Activated CD4-positive, alpha-beta T cell treated with anti-CD3 and anti-CD28 coated beads for 36 hours (primary cell): ENCODE measurements around the gene ZNF442. TPM values are rescaled to one million over a fixed set of nuclear protein-coding genes. Genes with fewer than 3 reads are reported as not detected.
"Not testable (repeated sequence)": the region's sequence is repeated elsewhere in the genome, so short reads cannot be mapped to it uniquely, and the experiment has no call there.

ENCODE experiments used
- ATAC-seq: fragments of 200-7000 bp; cut with Tn5 transposase; one replicate; pipeline ENCODE4 v1.10.0; 2021; ENCODE audit warnings: mild to moderate bottlenecking, moderate library complexity
- CTCF ChIA-PET: fragments of 350-600 bp; sonication (Branson Sonifier 250); formaldehyde crosslinking; loops from one replicate; lab custom pipeline; 2021; ENCODE audit warnings: antibody characterized with exemption; lab: Charles Lee
- POLR2A ChIA-PET: fragments of 350-600 bp; sonication (Branson Sonifier 250); formaldehyde crosslinking; loops from one replicate; lab custom pipeline; 2021; ENCODE audit warnings: antibody characterized with exemption, inconsistent platforms; lab: Charles Lee
- DNase-seq: peaks from one replicate; pipeline ENCODE4 v3.0.0-alpha.2; 2020
- H3K27ac Mint-ChIP-seq: one replicate; pipeline ENCODE4 v1.8.0; 2021; ENCODE audit warnings: mixed read lengths
- H3K27me3 Mint-ChIP-seq: one replicate; pipeline ENCODE4 v1.8.0; 2021; ENCODE audit warnings: mixed read lengths
- H3K36me3 Mint-ChIP-seq: one replicate; pipeline ENCODE4 v1.8.0; 2021; ENCODE audit warnings: low read depth, mixed read lengths
- H3K4me1 Mint-ChIP-seq: one replicate; pipeline ENCODE4 v1.8.0; 2021; ENCODE audit warnings: mixed read lengths
- H3K4me3 Mint-ChIP-seq: one replicate; pipeline ENCODE4 v1.8.0; 2021; ENCODE audit warnings: mild to moderate bottlenecking, moderate library complexity, mixed read lengths
- H3K9me3 Mint-ChIP-seq: one replicate; pipeline ENCODE4 v1.8.0; 2021; ENCODE audit warnings: low read depth, mixed read lengths
- intact Hi-C, 2 experiments: fragments of 100-400 bp; cut with DNase I in 1 of 2; cut with micrococcal nuclease in 1 of 2; formaldehyde crosslinking; loops; one replicate each; pipeline versions ENCODE4 v1.14.2 to v1.15.1; 2022 to 2024; cut with DNase I, micrococcal nuclease
- total RNA-seq, 2 experiments: library from RNA; stranded (reverse); gene quantifications; one replicate each; pipeline ENCODE4 v1.2.3, GENCODE V29; 2021

Gene ZNF442
- total RNA-seq, 2 experiments from 2014 or later, result 1.1 to 1.7 TPM

- H3K36me3 Mint-ChIP-seq, result peaks cover 38% of the 10 kb centered on the region
- CTCF ChIA-PET, result no interaction called here
- intact Hi-C loops, result no loop called here
Observed at GRCh38 chr19:12325690-12326089, 39.8 kb downstream of the ZNF442 start.

DNA sequence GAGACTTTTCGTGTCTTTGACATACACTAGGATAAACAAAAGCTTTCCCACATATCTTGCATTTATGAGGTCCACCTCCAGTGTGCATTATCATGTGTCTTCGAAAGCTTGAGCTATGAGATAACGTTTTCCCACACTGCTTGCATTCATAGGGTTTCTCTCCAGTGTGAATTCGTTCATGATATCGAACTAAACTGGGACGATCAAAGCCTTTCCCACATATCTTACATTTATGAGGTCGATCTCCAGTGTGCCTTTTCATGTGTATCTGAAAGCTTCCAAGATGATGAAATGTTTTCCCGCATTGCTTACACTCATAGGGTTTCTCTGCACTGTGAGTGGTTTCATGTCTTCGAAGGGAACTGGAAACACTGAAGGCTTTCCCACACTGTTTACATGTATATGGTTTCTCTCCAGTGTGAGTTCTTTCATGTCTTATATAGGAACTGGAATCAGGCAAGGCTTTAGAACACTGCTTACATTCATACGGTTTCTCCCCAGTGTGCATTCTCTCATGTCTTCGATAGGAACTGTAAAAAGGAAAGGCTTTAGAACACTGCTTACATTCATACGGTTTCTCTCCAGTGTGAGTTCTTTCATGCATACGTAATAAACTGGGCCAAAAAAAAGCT is 46.6 kb downstream of the ZNF442 start:
- H3K27me3 Mint-ChIP-seq, result no peaks in the 10 kb centered on the region
- H3K4me1 Mint-ChIP-seq, result peaks cover 3% of the 10 kb centered on the region
- intact Hi-C loops, result no loop called here
- H3K4me3 Mint-ChIP-seq, result no peak overlapping the region
- H3K9me3 Mint-ChIP-seq, result peaks cover 26% of the 10 kb centered on the region
- DNase-seq (no peak), ATAC-seq (no peak)
- CTCF ChIA-PET, result no interaction called here
- POLR2A ChIA-PET, result no interaction called here
- H3K27ac Mint-ChIP-seq, result no peak overlapping the region
- peaks cover 64% of the 10 kb centered on the region for H3K36me3 Mint-ChIP-seq

More at GRCh38 chr19:12325690-12326089, 39.8 kb downstream of the ZNF442 start:
- DNase-seq, result no peak
- peak overlapping the region; percentile 12 for H3K27ac Mint-ChIP-seq
- POLR2A ChIA-PET, result no interaction called here
- peaks cover 2% of the 10 kb centered on the region for H3K9me3 Mint-ChIP-seq
- H3K4me1 Mint-ChIP-seq, result peaks cover 29% of the 10 kb centered on the region
- H3K4me3 Mint-ChIP-seq, result no peak overlapping the region
- ATAC-seq, result no peak
- no peaks in the 10 kb centered on the region for H3K27me3 Mint-ChIP-seq

DNA sequence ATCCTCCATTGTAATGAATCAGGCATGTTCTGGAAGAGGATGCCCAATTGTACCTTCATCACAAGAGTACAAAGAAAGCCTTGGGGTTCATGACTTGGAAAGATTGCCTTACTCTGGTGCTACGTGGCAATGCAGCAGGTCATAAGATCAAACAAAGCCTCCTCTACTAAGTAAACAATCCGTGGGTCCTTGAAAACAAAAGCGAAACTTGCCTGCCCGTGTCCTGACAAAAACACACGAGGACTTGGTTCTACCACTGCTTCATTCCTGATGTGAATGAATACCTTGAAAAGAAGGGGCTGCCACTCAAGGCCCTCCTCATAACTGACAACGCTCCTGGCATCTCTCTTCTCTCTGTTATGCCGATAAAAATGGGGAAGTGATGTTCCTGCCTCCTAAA is 50.9 kb downstream of the ZNF442 start:
- POLR2A ChIA-PET, result interaction anchor here (0.6 kb wide), 1 partner anchor 19 kb away, joined by 3 read pairs; the partner anchor contains the start of gene ZNF563
- no peak overlapping the region for H3K4me3 Mint-ChIP-seq
- intact Hi-C loops, result no loop called here
- H3K27ac Mint-ChIP-seq, result no peak overlapping the region
- H3K9me3 Mint-ChIP-seq, result peaks cover 23% of the 10 kb centered on the region
- no peaks in the 10 kb centered on the region for H3K27me3 Mint-ChIP-seq
- ATAC-seq, result no peak
- CTCF ChIA-PET, result interaction anchor here (0.7 kb wide), 1 partner anchor 37 kb away, joined by 3 read pairs; no protein-coding TSS in a partner anchor
- no peak for DNase-seq
- H3K36me3 Mint-ChIP-seq, result peaks cover 33% of the 10 kb centered on the region
- H3K4me1 Mint-ChIP-seq, result peaks cover 3% of the 10 kb centered on the region

GRCh38 chr19:12308891-12309290 is 56.6 kb downstream of the ZNF442 start:
- ATAC-seq, H3K36me3 Mint-ChIP-seq, H3K27me3 Mint-ChIP-seq, DNase-seq, H3K9me3 Mint-ChIP-seq, H3K27ac Mint-ChIP-seq, H3K4me1 Mint-ChIP-seq, intact Hi-C loops, H3K4me3 Mint-ChIP-seq, POLR2A ChIA-PET: not testable (repeated sequence)
- CTCF ChIA-PET, result interaction anchor here (0.6 kb wide), 1 partner anchor 20 kb away, joined by 3 read pairs; no protein-coding TSS in a partner anchor

Other genes with a start within 250 kb of the ZNF442 start
- gene ZNF20, start 225.3 kb downstream of the ZNF442 start, total RNA-seq, result 1 to 10 TPM; 3.2 to 3.3 TPM
- 1 to 10 TPM; 3.8 to 5.5 TPM for gene ZNF625, start 208.9 kb downstream of the ZNF442 start, total RNA-seq
- 10 to 100 TPM; 11.7 to 12.9 TPM for gene ZNF136, start 202.6 kb downstream of the ZNF442 start, total RNA-seq
- 1 to 10 TPM; 7.3 to 8.1 TPM for gene ZNF44, start 70.8 kb downstream of the ZNF442 start, total RNA-seq
- gene ZNF563, start 32.0 kb downstream of the ZNF442 start, total RNA-seq, result 1 to 10 TPM; 6.6 to 6.7 TPM
- 1 to 10 TPM; 4.0 to 4.3 TPM for gene ZNF799, start 35.6 kb upstream of the ZNF442 start, total RNA-seq
- 1 to 10 TPM; 3.4 to 4.0 TPM for gene ZNF443, start 75.3 kb upstream of the ZNF442 start, total RNA-seq
- gene ZNF709, start 119.1 kb upstream of the ZNF442 start, total RNA-seq, result 1 to 10 TPM; 1.7 to 2.1 TPM
- gene ZNF564, start 185.8 kb upstream of the ZNF442 start, total RNA-seq, result 1 to 10 TPM; 5.2 to 5.6 TPM
- gene ZNF490, start 245.1 kb upstream of the ZNF442 start, total RNA-seq, result 1 to 10 TPM; 7.7 to 8.7 TPM
- gene ZNF791, start 245.2 kb upstream of the ZNF442 start, total RNA-seq, result 10 to 100 TPM; 16.1 to 18.1 TPM